Keratinocyte (primary cell): ENCODE measurements around the gene SEPTIN10.

Experiments used
- CTCF ChIP-seq, 3 experiments: IDR thresholded peaks in 1 of 3; conservative IDR thresholded peaks in 1 of 3; optimal IDR thresholded peaks in 1 of 3; 2 replicates in 2 of 3; 3 replicates in 1 of 3; pipeline versions ENCODE3 to v1.5.1; 2011; ENCODE audit warnings: low read length in 3 of 3, mild to moderate bottlenecking in 3 of 3, moderate library complexity in 2 of 3, control low read depth in 1 of 3, inconsistent platforms in 1 of 3; ENCODE audit not compliant: insufficient read depth in 2 of 3; ENCODE audit errors: extremely low read depth in 1 of 3
- EZH2 ChIP-seq: IDR thresholded peaks from one replicate; pipeline ENCODE4 v1.6.1; 2012; ENCODE audit warnings: inconsistent platforms, mild to moderate bottlenecking, low read length, moderate library complexity

- TF ChIP-seq CTCF (optimal IDR thresholded peaks at IDR 0.05 in 1 of 3, IDR thresholded peaks at IDR 0.05 in 1 of 3, conservative IDR thresholded peaks at IDR 0.05 in 1 of 3; ENCODE audit: extremely low read depth in 1 of 3, insufficient read depth in 2 of 3, low read length in 3 of 3) (no peak), EZH2 (no peak)
Measured at GRCh38 chr2:109575373-109575772, 38.4 kb downstream of the SEPTIN10 start.
